ENCODE results near the gene DPM1. TPM values are rescaled to one million over a fixed set of nuclear protein-coding genes. Genes with fewer than 3 reads are reported as not detected.

The DPM1 gene
- total RNA-seq, 1 experiment from 2014 or later, result 57.8 TPM

DNA sequence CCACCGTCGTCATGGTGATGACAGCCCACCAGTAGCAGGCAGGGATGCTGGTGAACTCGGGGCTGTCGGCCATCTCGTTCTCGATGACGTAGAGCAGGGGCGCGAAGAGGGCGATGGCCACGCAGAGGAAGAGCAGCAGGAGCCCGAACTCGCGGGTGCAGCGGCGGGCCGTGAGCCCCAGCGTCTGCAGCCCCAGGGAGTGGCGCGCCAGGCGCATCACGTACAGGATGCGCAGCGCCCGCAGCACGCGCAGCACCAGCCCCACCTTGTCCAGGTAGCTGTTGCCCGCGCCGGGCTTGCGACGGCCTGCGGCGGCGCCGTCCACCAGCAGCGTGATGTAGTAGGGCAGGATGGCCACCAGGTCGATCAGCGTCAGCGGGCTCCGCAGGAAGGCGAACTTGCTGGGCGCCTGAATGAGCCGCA is 46.0 kb upstream of the DPM1 start (continued):
- TF ChIP-seq TEAD4 (CRISPR knock-in tag; IDR thresholded peaks at IDR 0.05), result no peak
- no peak for TF ChIP-seq ZNF232 (CRISPR knock-in tag; IDR thresholded peaks at IDR 0.05)
- no peak for TF ChIP-seq CREB1 (CRISPR knock-in tag; IDR thresholded peaks at IDR 0.05)
- TF ChIP-seq, protein P1, sequence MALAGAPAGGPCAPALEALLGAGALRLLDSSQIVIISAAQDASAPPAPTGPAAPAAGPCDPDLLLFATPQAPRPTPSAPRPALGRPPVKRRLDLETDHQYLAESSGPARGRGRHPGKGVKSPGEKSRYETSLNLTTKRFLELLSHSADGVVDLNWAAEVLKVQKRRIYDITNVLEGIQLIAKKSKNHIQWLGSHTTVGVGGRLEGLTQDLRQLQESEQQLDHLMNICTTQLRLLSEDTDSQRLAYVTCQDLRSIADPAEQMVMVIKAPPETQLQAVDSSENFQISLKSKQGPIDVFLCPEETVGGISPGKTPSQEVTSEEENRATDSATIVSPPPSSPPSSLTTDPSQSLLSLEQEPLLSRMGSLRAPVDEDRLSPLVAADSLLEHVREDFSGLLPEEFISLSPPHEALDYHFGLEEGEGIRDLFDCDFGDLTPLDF (CRISPR knock-in tag; IDR thresholded peaks at IDR 0.05), result no peak
- TF ChIP-seq, protein P2, sequence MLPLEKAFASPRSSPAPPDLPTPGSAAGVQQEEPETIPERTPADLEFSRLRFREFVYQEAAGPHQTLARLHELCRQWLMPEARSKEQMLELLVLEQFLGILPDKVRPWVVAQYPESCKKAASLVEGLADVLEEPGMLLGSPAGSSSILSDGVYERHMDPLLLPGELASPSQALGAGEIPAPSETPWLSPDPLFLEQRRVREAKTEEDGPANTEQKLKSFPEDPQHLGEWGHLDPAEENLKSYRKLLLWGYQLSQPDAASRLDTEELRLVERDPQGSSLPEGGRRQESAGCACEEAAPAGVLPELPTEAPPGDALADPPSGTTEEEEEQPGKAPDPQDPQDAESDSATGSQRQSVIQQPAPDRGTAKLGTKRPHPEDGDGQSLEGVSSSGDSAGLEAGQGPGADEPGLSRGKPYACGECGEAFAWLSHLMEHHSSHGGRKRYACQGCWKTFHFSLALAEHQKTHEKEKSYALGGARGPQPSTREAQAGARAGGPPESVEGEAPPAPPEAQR (CRISPR knock-in tag; IDR thresholded peaks at IDR 0.05), result no peak
- TF ChIP-seq, protein P3, sequence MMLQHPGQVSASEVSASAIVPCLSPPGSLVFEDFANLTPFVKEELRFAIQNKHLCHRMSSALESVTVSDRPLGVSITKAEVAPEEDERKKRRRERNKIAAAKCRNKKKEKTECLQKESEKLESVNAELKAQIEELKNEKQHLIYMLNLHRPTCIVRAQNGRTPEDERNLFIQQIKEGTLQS (CRISPR knock-in tag; conservative IDR thresholded peaks at IDR 0.05), result no peak
- no peak for TF ChIP-seq ETV6 (CRISPR knock-in tag; IDR thresholded peaks at IDR 0.05)
- TF ChIP-seq, protein P4, sequence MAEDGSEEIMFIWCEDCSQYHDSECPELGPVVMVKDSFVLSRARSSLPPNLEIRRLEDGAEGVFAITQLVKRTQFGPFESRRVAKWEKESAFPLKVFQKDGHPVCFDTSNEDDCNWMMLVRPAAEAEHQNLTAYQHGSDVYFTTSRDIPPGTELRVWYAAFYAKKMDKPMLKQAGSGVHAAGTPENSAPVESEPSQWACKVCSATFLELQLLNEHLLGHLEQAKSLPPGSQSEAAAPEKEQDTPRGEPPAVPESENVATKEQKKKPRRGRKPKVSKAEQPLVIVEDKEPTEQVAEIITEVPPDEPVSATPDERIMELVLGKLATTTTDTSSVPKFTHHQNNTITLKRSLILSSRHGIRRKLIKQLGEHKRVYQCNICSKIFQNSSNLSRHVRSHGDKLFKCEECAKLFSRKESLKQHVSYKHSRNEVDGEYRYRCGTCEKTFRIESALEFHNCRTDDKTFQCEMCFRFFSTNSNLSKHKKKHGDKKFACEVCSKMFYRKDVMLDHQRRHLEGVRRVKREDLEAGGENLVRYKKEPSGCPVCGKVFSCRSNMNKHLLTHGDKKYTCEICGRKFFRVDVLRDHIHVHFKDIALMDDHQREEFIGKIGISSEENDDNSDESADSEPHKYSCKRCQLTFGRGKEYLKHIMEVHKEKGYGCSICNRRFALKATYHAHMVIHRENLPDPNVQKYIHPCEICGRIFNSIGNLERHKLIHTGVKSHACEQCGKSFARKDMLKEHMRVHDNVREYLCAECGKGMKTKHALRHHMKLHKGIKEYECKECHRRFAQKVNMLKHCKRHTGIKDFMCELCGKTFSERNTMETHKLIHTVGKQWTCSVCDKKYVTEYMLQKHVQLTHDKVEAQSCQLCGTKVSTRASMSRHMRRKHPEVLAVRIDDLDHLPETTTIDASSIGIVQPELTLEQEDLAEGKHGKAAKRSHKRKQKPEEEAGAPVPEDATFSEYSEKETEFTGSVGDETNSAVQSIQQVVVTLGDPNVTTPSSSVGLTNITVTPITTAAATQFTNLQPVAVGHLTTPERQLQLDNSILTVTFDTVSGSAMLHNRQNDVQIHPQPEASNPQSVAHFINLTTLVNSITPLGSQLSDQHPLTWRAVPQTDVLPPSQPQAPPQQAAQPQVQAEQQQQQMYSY (CRISPR knock-in tag; IDR thresholded peaks at IDR 0.05), result no peak

DNA sequence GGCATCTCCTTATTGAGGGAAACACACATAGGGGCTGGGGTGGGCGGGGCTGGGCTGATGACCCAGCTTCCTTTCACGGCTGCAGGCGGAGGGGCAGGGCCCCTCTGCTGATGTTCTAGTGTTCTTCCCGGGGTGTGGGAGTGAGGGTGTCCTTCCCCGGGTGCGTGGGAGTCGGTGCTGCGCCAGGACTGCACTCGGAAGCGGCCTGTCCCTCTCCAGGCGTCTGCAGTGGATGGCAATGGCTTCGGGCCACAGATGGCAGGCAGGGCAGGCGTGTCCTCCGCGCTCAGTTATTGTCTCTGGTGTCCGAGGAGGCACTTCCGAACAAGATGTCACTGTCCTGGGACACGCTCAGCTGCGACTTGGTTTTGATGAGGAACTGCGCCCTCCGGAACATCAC is 45.4 kb upstream of the DPM1 start:
- H3K9me3 Mint-ChIP-seq, result no peaks in the 10 kb centered on the region
- no peak overlapping the region for H3K4me3 Mint-ChIP-seq
- CTCF ChIA-PET, result interaction anchor here (0.6 to 2.0 kb wide), 7 partner anchors 11 to 322 kb away, joined by 3 to 11 read pairs (median 3); no protein-coding TSS in a partner anchor
- no peak for ATAC-seq
- peaks cover 7% of the 10 kb centered on the region for H3K36me3 Mint-ChIP-seq
- H3K27ac Mint-ChIP-seq, result no peak overlapping the region
- no peaks in the 10 kb centered on the region for H3K4me1 Mint-ChIP-seq
- TF ChIP-seq MXD4 (CRISPR knock-in tag; IDR thresholded peaks at IDR 0.05; ENCODE audit: borderline replicate concordance) (no peak), OVOL2 (CRISPR knock-in tag; IDR thresholded peaks at IDR 0.05; ENCODE audit: borderline replicate concordance) (no peak), FOXK1 (CRISPR knock-in tag; IDR thresholded peaks at IDR 0.05) (no peak), PRRX2 (CRISPR knock-in tag; IDR thresholded peaks at IDR 0.05) (no peak), NR3C1 (CRISPR knock-in tag; conservative IDR thresholded peaks at IDR 0.05; ENCODE audit: low read depth) (no peak), SMAD3 (CRISPR knock-in tag; IDR thresholded peaks at IDR 0.05; ENCODE audit: borderline replicate concordance) (no peak), SOX15 (CRISPR knock-in tag; IDR thresholded peaks at IDR 0.05) (no peak), KAT7 (CRISPR knock-in tag; IDR thresholded peaks at IDR 0.05; ENCODE audit: borderline replicate concordance) (no peak)
- TF ChIP-seq, protein P5, sequence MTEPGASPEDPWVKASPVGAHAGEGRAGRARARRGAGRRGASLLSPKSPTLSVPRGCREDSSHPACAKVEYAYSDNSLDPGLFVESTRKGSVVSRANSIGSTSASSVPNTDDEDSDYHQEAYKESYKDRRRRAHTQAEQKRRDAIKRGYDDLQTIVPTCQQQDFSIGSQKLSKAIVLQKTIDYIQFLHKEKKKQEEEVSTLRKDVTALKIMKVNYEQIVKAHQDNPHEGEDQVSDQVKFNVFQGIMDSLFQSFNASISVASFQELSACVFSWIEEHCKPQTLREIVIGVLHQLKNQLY (CRISPR knock-in tag; IDR thresholded peaks at IDR 0.05), result no peak
- TF ChIP-seq, protein P6, sequence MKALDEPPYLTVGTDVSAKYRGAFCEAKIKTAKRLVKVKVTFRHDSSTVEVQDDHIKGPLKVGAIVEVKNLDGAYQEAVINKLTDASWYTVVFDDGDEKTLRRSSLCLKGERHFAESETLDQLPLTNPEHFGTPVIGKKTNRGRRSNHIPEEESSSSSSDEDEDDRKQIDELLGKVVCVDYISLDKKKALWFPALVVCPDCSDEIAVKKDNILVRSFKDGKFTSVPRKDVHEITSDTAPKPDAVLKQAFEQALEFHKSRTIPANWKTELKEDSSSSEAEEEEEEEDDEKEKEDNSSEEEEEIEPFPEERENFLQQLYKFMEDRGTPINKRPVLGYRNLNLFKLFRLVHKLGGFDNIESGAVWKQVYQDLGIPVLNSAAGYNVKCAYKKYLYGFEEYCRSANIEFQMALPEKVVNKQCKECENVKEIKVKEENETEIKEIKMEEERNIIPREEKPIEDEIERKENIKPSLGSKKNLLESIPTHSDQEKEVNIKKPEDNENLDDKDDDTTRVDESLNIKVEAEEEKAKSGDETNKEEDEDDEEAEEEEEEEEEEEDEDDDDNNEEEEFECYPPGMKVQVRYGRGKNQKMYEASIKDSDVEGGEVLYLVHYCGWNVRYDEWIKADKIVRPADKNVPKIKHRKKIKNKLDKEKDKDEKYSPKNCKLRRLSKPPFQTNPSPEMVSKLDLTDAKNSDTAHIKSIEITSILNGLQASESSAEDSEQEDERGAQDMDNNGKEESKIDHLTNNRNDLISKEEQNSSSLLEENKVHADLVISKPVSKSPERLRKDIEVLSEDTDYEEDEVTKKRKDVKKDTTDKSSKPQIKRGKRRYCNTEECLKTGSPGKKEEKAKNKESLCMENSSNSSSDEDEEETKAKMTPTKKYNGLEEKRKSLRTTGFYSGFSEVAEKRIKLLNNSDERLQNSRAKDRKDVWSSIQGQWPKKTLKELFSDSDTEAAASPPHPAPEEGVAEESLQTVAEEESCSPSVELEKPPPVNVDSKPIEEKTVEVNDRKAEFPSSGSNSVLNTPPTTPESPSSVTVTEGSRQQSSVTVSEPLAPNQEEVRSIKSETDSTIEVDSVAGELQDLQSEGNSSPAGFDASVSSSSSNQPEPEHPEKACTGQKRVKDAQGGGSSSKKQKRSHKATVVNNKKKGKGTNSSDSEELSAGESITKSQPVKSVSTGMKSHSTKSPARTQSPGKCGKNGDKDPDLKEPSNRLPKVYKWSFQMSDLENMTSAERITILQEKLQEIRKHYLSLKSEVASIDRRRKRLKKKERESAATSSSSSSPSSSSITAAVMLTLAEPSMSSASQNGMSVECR (CRISPR knock-in tag; IDR thresholded peaks at IDR 0.05; ENCODE audit: borderline replicate concordance), result no peak
- TF ChIP-seq, protein P7, sequence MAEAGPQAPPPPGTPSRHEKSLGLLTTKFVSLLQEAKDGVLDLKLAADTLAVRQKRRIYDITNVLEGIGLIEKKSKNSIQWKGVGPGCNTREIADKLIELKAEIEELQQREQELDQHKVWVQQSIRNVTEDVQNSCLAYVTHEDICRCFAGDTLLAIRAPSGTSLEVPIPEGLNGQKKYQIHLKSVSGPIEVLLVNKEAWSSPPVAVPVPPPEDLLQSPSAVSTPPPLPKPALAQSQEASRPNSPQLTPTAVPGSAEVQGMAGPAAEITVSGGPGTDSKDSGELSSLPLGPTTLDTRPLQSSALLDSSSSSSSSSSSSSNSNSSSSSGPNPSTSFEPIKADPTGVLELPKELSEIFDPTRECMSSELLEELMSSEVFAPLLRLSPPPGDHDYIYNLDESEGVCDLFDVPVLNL (CRISPR knock-in tag; IDR thresholded peaks at IDR 0.05; ENCODE audit: borderline replicate concordance, low read depth), result no peak
- TF ChIP-seq, protein P8, sequence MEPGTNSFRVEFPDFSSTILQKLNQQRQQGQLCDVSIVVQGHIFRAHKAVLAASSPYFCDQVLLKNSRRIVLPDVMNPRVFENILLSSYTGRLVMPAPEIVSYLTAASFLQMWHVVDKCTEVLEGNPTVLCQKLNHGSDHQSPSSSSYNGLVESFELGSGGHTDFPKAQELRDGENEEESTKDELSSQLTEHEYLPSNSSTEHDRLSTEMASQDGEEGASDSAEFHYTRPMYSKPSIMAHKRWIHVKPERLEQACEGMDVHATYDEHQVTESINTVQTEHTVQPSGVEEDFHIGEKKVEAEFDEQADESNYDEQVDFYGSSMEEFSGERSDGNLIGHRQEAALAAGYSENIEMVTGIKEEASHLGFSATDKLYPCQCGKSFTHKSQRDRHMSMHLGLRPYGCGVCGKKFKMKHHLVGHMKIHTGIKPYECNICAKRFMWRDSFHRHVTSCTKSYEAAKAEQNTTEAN (CRISPR knock-in tag; IDR thresholded peaks at IDR 0.05), result no peak
- no peaks in the 10 kb centered on the region for H3K27me3 Mint-ChIP-seq (ENCODE audit: low read depth)
- POLR2A ChIA-PET, result no interaction called here
- no peak for DNase-seq (ENCODE audit: low spot score)

All from WTC11 (cell line).